NOMO-1 treated with DMSO at 0.1 percent for 48 hours (cell line): ENCODE data around the gene SH3BP2.

ENCODE experiments used
- DNase-seq: peaks from one replicate; lab custom pipeline; 2025; ENCODE audit not compliant: unreplicated experiment; lab: John Stamatoyannopoulos, UW

Gene SH3BP2

DNA sequence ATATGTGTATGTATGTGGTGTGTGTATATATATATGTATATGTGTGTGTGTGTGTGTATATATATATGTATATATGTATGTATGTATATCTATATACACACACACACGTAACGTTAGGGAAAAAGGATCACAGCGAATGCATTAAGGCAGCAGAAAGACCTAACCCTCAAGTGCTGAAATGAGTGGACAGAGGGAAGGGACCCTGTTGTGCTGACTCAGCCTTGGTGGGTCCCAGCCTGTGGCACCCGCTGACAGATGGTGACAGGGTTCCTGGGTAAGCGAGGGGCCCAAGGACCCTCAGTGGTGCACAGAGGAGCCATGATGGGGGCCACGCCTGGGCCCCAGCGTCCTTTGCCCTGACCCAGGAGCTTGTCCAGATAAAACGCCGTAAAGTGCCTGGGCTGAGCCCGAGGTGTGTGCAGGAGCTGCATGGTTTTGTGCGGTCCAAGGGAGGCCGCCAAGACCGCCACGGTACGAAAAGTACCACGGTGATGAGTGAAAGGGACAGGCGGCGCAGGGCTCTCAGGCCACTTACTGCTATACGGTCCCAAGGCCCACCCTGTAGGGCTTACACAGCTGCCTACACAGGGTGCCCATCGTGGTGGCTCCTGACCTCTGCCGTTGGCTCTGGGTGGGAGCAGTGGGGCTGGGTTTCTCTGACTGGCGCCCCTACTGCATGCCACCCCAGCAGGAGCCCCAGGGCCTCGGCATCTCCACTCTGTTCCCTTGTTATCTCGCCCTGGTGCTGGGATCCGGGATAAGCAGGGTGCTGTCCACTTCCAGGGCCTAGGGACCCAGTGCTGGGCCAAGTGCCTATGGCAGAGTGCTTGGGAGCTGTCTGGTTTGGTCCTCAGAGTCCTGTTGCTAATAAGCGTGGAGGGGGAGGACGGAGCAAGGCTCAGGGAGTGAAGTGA is 10.0 kb downstream of the SH3BP2 start:
- no peak for DNase-seq

DNA sequence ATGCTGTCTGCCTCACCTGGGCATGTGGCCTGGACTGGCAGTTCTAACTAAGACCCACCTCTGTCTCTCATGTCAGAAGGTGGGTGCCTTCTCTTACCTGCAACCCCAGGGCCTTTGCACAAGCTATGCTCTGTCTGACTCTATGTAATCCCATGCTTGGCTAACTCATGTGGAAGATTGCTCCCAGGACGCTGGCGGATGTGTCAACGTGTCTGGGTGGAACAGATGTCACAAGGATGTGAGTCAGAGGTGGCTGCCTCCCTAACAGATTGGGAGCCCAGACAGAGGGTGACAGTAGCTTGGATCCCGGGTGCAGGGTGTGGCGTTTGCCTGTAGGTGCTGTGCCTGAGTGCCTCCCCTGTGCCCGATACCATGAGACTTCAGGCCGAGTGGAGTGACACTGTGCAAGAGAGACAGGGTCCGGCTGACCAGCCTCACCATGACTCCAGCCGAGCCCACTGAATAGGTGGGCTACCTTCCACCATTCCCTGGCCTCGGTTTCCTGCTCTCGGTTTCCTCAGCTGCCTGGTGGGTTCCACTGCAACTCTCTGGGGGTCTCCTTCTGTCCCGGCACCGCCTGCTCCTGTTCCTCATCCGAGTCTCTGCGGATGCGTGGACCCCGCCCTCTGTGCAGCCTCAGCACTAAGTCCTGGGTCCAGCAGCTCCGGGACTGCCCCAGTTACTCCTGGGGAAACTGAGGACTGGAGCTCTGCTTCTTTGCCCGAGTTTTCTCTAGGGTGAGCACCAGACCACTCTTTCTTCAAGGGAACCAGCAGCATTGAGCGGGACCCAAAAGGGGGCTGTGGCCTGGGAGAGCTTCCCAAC is 11.0 kb downstream of the SH3BP2 start:
- no peak for DNase-seq

GRCh38 chr4:2804449-2804972 is 11.6 kb downstream of the SH3BP2 start:
- DNase-seq: no peak

DNA sequence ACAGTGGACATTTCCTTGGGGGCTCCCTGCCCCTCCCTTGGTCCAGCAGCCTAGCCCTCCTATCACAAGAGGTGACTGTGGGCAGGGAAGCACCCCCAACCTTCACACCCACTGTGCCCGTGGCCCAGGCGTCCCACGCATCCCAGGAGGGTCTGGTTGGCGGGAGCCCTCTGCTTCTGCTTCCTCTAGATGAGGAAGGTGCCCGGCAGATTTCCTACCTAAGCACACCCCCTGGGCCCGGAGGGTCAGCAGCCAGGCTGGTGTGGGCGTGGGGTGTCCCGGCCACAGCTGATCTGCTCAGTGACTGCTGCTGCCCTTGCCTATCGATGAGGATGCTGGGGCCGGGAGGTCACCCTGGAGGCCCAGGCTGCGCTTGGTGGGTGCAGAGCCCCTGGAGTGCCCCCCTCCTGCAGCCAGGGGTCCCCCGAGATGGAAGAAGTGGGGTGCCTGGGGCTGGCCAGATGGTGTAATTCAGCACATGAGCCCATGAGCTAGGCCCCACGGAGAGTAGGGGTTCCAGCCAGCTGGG is 12.2 kb downstream of the SH3BP2 start:
- DNase-seq: no peak

- no peak for DNase-seq
Observed at GRCh38 chr4:2805712-2806389, 13.0 kb downstream of the SH3BP2 start.

DNA sequence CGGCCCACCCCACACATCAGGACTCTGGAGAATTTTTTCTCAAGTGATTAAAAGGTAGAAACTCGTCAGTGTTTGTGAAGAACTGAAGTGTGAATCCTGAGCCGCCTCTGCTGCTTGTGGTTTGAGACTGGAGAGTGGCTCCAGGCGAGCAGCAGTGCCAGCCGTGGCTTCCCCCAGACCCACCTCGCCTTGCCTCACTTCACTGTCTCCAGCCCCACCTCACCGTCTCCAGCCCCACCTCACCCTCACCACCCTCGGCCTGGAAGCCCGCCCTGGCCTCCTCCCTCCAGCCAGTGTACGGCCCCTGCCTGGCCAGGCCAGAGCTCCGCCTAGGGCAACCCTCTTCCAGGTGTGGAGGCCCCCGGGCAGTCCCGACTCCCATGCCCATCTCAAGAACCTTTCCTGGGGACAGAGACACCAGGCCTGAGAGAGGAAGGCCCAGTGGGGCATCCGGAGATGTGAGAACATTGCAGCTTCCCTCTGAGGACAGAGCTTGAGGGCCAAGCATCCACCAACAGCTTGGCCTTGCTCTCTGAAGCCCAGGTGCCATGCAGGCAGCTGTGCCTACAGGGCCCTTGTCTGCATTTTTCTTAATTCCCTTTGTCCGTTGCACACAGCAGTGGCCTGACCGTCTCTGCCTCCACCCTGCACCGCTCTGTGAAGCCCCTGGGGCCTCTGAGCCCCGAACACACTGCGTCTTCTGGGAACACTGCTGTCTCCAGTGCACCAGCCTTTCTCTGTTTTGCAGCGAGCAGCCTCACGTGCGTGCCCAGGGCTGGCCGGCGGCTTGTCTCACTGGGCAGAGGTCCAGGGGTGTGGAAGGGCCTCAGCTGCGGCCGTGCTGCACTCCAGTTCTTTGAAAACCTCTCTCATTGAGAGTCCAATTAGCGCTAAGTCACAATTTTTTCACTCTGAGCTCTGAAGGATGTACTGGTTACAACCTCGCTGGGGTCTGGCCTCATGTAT is 13.8 kb downstream of the SH3BP2 start:
- DNase-seq: no peak

- DNase-seq: no peak
Observed at GRCh38 chr4:2807571-2807970, 14.7 kb downstream of the SH3BP2 start.

- no peak for DNase-seq
Observed at GRCh38 chr4:2808001-2808400, 15.1 kb downstream of the SH3BP2 start.

DNA sequence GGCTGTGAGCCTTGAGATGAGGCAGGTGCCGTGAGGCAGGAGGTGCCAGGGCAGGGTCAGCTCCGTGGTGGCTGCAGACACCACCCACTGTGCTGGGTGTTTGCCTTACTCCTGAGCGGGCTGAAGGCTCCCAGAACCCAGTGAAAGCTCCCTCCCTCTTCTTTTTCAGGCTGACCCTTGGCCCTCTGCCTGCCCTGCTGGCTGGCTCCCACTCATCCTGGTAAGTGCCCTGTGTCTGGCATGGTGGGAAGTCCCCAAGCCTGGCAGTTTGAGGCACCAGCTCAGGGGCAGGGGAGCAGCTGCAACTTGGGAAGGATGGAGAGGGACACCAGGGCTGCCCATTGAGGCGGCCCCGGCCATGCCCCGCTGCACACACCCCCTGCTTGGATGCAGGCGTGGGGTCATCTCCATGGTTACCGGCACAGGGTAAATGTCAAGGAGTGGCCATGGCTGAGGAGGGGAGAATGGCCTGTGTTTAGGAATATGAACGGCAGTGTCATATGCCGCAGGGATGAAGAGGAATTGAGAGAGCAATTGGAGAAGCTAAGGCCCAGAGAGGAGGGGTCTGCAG is 16.8 kb downstream of the SH3BP2 start:
- no peak for DNase-seq

DNA sequence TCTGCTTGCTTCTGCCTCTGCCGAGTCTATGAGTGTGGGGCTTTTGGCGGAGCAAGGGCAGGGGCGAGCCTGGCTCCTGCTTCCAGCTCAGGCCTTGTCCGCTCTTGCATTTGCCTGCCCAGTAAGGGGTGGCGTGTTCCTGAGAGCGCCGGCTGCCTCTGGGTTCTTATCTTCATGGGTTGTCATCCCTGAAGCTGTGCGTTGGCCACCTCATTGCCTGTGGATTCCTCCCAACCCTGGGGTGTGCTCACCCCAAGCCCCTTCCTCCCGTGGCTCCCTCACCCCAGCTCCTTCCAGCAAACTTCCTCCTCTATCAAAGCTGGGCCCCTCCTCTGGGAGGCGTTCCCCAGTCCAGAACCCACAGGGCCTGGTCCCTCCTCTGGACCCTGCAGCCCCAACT is 17.5 kb downstream of the SH3BP2 start:
- no peak for DNase-seq

GRCh38 chr4:2811830-2812611 is 19.1 kb downstream of the SH3BP2 start:
- DNase-seq: peak; percentile 83

- no peak for DNase-seq
Observed at GRCh38 chr4:2812612-2813354, 19.9 kb downstream of the SH3BP2 start.

DNA sequence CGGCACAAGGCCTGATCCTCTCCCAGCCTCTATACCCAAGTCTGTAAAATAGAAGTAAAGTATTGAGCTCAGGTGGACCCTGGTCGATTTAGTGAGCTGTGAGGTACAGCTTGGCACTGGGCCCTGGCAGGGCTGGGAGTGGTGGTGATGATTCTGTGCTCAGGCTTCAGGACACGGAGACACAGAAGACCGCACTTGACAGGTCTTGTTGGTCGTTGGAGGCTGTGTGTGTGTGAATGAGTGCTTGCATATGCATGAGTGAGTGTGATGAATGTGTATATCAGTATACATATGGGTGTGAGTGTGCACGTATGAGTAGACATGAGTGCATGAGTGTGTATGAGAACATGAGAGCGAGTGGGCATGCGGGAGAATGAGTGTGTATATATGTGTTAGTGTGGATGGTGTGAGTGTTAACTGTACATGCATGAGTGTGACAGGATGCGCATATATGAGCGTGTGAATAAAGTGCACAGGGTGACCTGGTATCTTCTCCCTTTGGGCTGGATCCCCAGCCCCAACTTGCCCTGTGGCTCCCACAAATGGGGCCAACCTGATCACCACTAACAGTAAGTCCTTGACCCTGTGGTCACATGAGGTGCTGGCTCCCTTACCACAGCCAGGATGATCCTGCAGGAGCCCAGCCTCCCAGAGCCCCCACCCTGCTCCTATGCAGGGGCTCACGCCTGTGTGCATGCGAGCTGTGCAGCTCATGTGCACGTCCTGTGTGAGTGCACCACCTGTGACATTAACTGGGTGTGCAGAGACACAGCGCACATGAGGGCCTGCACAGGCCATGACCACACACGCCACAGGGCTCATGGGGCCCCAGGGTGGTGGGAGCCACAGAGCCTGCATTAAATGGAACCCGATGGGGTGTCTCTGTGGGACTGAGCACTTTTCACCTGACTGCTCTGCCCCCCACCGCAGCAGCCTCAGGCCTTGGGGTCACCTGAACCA is 20.8 kb downstream of the SH3BP2 start:
- no peak for DNase-seq

- DNase-seq: no peak
Observed at GRCh38 chr4:2814627-2815270, 21.9 kb downstream of the SH3BP2 start.

GRCh38 chr4:2816401-2816954 is 23.6 kb downstream of the SH3BP2 start:
- DNase-seq: no peak

- DNase-seq: no peak
Observed at GRCh38 chr4:2817137-2817536, 24.3 kb downstream of the SH3BP2 start.
